ENCODE results near the gene USH1C. TPM values are rescaled to one million over a fixed set of nuclear protein-coding genes. Genes with fewer than 3 reads are reported as not detected.

USH1C gene
- total RNA-seq, 4 donors from 2014 or later, result 1.0 to 5.9 (median 3.9) TPM; not detected in 1

- intact Hi-C loops (cut with DNase I), result no loop called here
- TF ChIP-seq POLR2A (IDR thresholded peaks at IDR 0.05), result no peak
- TF ChIP-seq, protein P1, sequence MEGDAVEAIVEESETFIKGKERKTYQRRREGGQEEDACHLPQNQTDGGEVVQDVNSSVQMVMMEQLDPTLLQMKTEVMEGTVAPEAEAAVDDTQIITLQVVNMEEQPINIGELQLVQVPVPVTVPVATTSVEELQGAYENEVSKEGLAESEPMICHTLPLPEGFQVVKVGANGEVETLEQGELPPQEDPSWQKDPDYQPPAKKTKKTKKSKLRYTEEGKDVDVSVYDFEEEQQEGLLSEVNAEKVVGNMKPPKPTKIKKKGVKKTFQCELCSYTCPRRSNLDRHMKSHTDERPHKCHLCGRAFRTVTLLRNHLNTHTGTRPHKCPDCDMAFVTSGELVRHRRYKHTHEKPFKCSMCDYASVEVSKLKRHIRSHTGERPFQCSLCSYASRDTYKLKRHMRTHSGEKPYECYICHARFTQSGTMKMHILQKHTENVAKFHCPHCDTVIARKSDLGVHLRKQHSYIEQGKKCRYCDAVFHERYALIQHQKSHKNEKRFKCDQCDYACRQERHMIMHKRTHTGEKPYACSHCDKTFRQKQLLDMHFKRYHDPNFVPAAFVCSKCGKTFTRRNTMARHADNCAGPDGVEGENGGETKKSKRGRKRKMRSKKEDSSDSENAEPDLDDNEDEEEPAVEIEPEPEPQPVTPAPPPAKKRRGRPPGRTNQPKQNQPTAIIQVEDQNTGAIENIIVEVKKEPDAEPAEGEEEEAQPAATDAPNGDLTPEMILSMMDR (IDR thresholded peaks at IDR 0.05), result no peak
- Histone ChIP-seq H3K4me1 (no peaks in the 10 kb centered on the region), H3K27ac (no peak overlapping the region), H3K9me3 (no peaks in the 10 kb centered on the region), H3K36me3 (no peaks in the 10 kb centered on the region), H3K4me3 (replicated peaks in 1 of 3) (no peak overlapping the region), H3K27me3 (no peaks in the 10 kb centered on the region)
- WGBS, 2 donors, result 98 to 100% methylated on average over 2 of the region's 2 CpGs
- no peak for DNase-seq
These were observed 2.0 kb upstream of the USH1C start for GRCh38 chr11:17546240-17546639.

DNA sequence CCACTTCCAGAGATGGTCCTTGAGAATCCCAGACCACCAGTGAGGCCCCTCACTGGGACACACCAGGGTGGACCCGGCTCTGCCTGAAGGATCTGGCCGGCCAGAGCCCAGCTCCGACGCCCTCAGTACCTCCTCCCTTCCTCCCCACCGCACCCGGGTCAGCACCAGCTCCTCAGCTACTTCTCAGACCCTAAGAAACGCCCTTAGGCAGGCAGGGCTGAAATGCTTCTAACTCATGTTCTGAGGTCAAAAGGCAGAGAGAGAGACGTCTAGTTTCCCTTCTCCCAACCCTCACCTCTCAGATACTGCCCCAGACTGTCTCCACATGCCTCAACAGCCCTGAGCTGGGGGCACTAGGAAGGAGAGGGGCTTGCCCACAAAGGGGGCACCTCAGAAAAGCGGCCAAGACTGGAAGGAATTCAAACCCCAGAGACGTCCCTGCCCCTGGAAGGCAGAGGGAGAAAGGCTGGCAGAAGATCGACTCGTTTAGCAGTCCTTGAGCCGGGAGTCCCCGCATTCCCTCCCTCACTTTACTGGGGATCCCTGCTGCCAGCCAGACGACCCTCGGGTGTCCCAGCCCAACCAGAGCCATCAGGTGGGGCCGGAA is 539 bp downstream of the USH1C start:
- H3K27me3 ChIP-seq, result no peaks in the 10 kb centered on the region
- H3K27ac ChIP-seq, result no peak overlapping the region
- H3K36me3 ChIP-seq, result no peaks in the 10 kb centered on the region
- no peak for TF ChIP-seq POLR2A (IDR thresholded peaks at IDR 0.05)
- TF ChIP-seq, protein P1 (IDR thresholded peaks at IDR 0.05), result no peak
- intact Hi-C loops (cut with DNase I), result no loop called here
- WGBS, 2 donors, result 44 to 52% methylated on average over 14 of the region's 17 CpGs
- H3K4me3 ChIP-seq (replicated peaks in 1 of 3), result no peak overlapping the region
- no peaks in the 10 kb centered on the region for H3K9me3 ChIP-seq
- DNase-seq, result no peak
- no peaks in the 10 kb centered on the region for H3K4me1 ChIP-seq

GRCh38 chr11:17543041-17543440 is 1.2 kb downstream of the USH1C start:
- no peak overlapping the region for H3K27ac ChIP-seq
- intact Hi-C loops (cut with DNase I), result no loop called here

GRCh38 chr11:17542249-17542648 is 2.0 kb downstream of the USH1C start:
- no peak for DNase-seq
- no peaks in the 10 kb centered on the region for H3K4me1 ChIP-seq
- no peaks in the 10 kb centered on the region for H3K36me3 ChIP-seq
- H3K4me3 ChIP-seq (replicated peaks in 1 of 3), result no peak overlapping the region
- H3K27ac ChIP-seq, result no peak overlapping the region
- TF ChIP-seq, protein P1 (IDR thresholded peaks at IDR 0.05), result no peak
- H3K9me3 ChIP-seq, result no peaks in the 10 kb centered on the region
- no peaks in the 10 kb centered on the region for H3K27me3 ChIP-seq
- WGBS, 2 donors, result 86 to 97% methylated on average over 4 of the region's 4 CpGs
- intact Hi-C loops (cut with DNase I), result no loop called here

More at GRCh38 chr11:17543041-17543440, 1.2 kb downstream of the USH1C start:
- no peak overlapping the region for H3K4me3 ChIP-seq (replicated peaks in 1 of 3)
- H3K9me3 ChIP-seq, result no peaks in the 10 kb centered on the region
- no peaks in the 10 kb centered on the region for H3K27me3 ChIP-seq
- WGBS, 2 donors, result 86 to 100% methylated on average over 2 of the region's 2 CpGs
- no peaks in the 10 kb centered on the region for H3K4me1 ChIP-seq
- TF ChIP-seq, protein P1 (IDR thresholded peaks at IDR 0.05), result no peak
- no peak for TF ChIP-seq POLR2A (IDR thresholded peaks at IDR 0.05)
- no peaks in the 10 kb centered on the region for H3K36me3 ChIP-seq
- no peak for DNase-seq

- WGBS, 2 donors, result 79 to 85% methylated on average over 4 of the region's 4 CpGs
These were observed 2.8 kb downstream of the USH1C start for GRCh38 chr11:17541330-17541885.

More at GRCh38 chr11:17541330-17541885, 2.8 kb downstream of the USH1C start:
- no peak for DNase-seq
- TF ChIP-seq, protein P1 (IDR thresholded peaks at IDR 0.05), result no peak
- TF ChIP-seq POLR2A (IDR thresholded peaks at IDR 0.05), result no peak
- H3K9me3 ChIP-seq, result no peaks in the 10 kb centered on the region
- H3K27me3 ChIP-seq, result no peaks in the 10 kb centered on the region
- intact Hi-C loops (cut with DNase I), result no loop called here
- no peaks in the 10 kb centered on the region for H3K4me1 ChIP-seq
- no peak overlapping the region for H3K4me3 ChIP-seq (replicated peaks in 1 of 3)
- H3K36me3 ChIP-seq, result no peaks in the 10 kb centered on the region
- H3K27ac ChIP-seq, result no peak overlapping the region
